ENCODE data around the gene TMEM14B. TPM values are rescaled to one million over a fixed set of nuclear protein-coding genes. Genes with fewer than 3 reads are reported as not detected.
A peak's percentile ranks its signal among the peaks of the same experiment; 100 is the strongest.

The TMEM14B gene
- total and polyA plus RNA-seq, 9 of the 15 experiments (the other 6 are each of a cell fraction or from before 2014, with no cell fraction given), result 174 to 862 (median 263) TPM

GRCh38 chr6:10722820-10723566 lies 24.6 kb upstream of the TMEM14B start, which contains the start of gene TMEM14C (continued):
- TF ChIP-seq ID3 (CRISPR knock-in tag; IDR thresholded peaks at IDR 0.05) (no peak), ID3 (tag; IDR thresholded peaks at IDR 0.05) (peak; percentile 34; the same call in 1 of the 2 replicates), EP300 (IDR thresholded peaks at IDR 0.05; ENCODE audit: low read length) (no peak), KDM1A (IDR thresholded peaks at IDR 0.05) (no peak), E2F4 (CRISPR knock-in tag; IDR thresholded peaks at IDR 0.05; ENCODE audit: low read depth) (no peak), NR4A1 (CRISPR knock-in tag; IDR thresholded peaks at IDR 0.05) (no peak; the same call in 1 of the 2 replicates), NR4A1 (tag; IDR thresholded peaks at IDR 0.05) (no peak), TCF7 (IDR thresholded peaks at IDR 0.05; ENCODE audit: borderline replicate concordance) (no peak), ETV1 (tag; conservative IDR thresholded peaks at IDR 0.05; ENCODE audit: low read depth) (peak; percentile 85), CREM (IDR thresholded peaks at IDR 0.05; ENCODE audit: low read depth) (peak; percentile 61; the same call in 1 of the 2 replicates), CBFA2T3 (IDR thresholded peaks at IDR 0.05) (no peak), DIDO1 (tag; IDR thresholded peaks at IDR 0.05; ENCODE audit: low read depth) (no peak), UBTF (IDR thresholded peaks at IDR 0.05; ENCODE audit: borderline replicate concordance in 1 of 2, low read depth in 2 of 2, low read length in 2 of 2) (peak; percentile 81 to 94; a peak in 3 of 4 replicates), GTF3C2 (IDR thresholded peaks at IDR 0.05; ENCODE audit: borderline replicate concordance, extremely low read depth, insufficient read length) (no peak), THRAP3 (IDR thresholded peaks at IDR 0.05; ENCODE audit: borderline replicate concordance) (no peak; the same call in 1 of the 2 replicates), THAP7 (CRISPR knock-in tag; IDR thresholded peaks at IDR 0.05) (no peak), PURB (CRISPR knock-in tag; IDR thresholded peaks at IDR 0.05; ENCODE audit: low read depth) (no peak), FOS (IDR thresholded peaks at IDR 0.05; ENCODE audit: extremely low read depth, insufficient read length) (no peak), ZNF212 (CRISPR knock-in tag; IDR thresholded peaks at IDR 0.05) (no peak), EHMT2 (IDR thresholded peaks at IDR 0.05) (no peak), IFI16 (CRISPR knock-in tag; IDR thresholded peaks at IDR 0.05) (no peak)
